SK-N-SH treated with all-trans-retinoic acid at 6 μM for 48 hours (cell line): Measurements from ENCODE around the gene MTMR6.

Experiments
- ATAC-seq: fragments of 200-7000 bp; cut with Tn5 transposase; 3 replicates; pipeline ENCODE4 v1.9.1; 2020; ENCODE audit warnings: mild to moderate bottlenecking, moderate library complexity
- ARNTL ChIP-seq: fragments of 450-650 bp; formaldehyde crosslinking; IDR thresholded peaks from 2 replicates; pipeline ENCODE4 v1.5.0; 2020; ENCODE audit warnings: low read depth, mild to moderate bottlenecking, moderate library complexity, borderline replicate concordance
- BACH2 ChIP-seq: fragments of 250-450 bp; sonication (Bioruptor Pico); IDR thresholded peaks from 2 replicates; pipeline ENCODE4 v1.9.0; 2021; ENCODE audit warnings: mild to moderate bottlenecking, borderline replicate concordance
- CSDC2 ChIP-seq: fragments of 250-450 bp; sonication (Bioruptor Pico); IDR thresholded peaks from 2 replicates; pipeline ENCODE4 v1.5.0; 2020; ENCODE audit warnings: mild to moderate bottlenecking, moderate library complexity
- ESRRG ChIP-seq: fragments of 250-450 bp; sonication (Bioruptor Pico); IDR thresholded peaks from 2 replicates; pipeline ENCODE4 v1.6.1; 2021; ENCODE audit warnings: mild to moderate bottlenecking
- GLIS3 ChIP-seq: fragments of 250-450 bp; sonication (Bioruptor Pico); IDR thresholded peaks from 2 replicates; pipeline ENCODE4 v1.5.0; 2020; ENCODE audit warnings: mild to moderate bottlenecking, moderate library complexity
- ISL1 ChIP-seq: fragments of 250-450 bp; sonication (Bioruptor Pico); IDR thresholded peaks from 2 replicates; pipeline ENCODE4 v2.1.2; 2022; ENCODE audit warnings: mild to moderate bottlenecking, moderate library complexity
- OSR1 ChIP-seq: fragments of 250-450 bp; sonication (Bioruptor Pico); IDR thresholded peaks from 2 replicates; pipeline ENCODE4 v1.8.0; 2022; ENCODE audit warnings: moderate library complexity, mild to moderate bottlenecking, inconsistent platforms
- PPARA ChIP-seq: fragments of 250-450 bp; sonication (Bioruptor Pico); IDR thresholded peaks from 2 replicates; pipeline ENCODE4 v1.5.0; 2020; ENCODE audit warnings: mild to moderate bottlenecking, borderline replicate concordance
- RARB ChIP-seq: fragments of 250-450 bp; sonication (Bioruptor Pico); IDR thresholded peaks from 2 replicates; pipeline ENCODE4 v1.8.0; 2021; ENCODE audit warnings: mild to moderate bottlenecking, moderate library complexity
- SNAI2 ChIP-seq: fragments of 250-450 bp; sonication (Bioruptor Pico); IDR thresholded peaks from 2 replicates; pipeline ENCODE4 v1.5.0; 2020; ENCODE audit warnings: mild to moderate bottlenecking, moderate library complexity
- TCF4 ChIP-seq: fragments of 250-450 bp; sonication (Bioruptor Pico); IDR thresholded peaks from 2 replicates; pipeline ENCODE4 v1.8.0; 2021; ENCODE audit warnings: mild to moderate bottlenecking, moderate library complexity, borderline replicate concordance
- TOX ChIP-seq: fragments of 250-450 bp; sonication (Bioruptor Pico); IDR thresholded peaks from 2 replicates; pipeline ENCODE4 v1.8.0; 2021; ENCODE audit warnings: mild to moderate bottlenecking, moderate library complexity, borderline replicate concordance
- ZC3H10 ChIP-seq: fragments of 250-450 bp; sonication (Bioruptor Pico); IDR thresholded peaks from 2 replicates; pipeline ENCODE4 v1.5.1; 2021; ENCODE audit warnings: mild to moderate bottlenecking, moderate library complexity
- ZFP3 ChIP-seq: fragments of 250-450 bp; sonication (Bioruptor Pico); IDR thresholded peaks from 2 replicates; pipeline ENCODE4 v1.5.0; 2020; ENCODE audit warnings: mild to moderate bottlenecking, moderate library complexity
- ZFP30 ChIP-seq: fragments of 450-650 bp; formaldehyde crosslinking; IDR thresholded peaks from 2 replicates; pipeline ENCODE4 v1.5.0; 2022; ENCODE audit warnings: mild to moderate bottlenecking, moderate library complexity
- ZNF565 ChIP-seq: fragments of 450-650 bp; formaldehyde crosslinking; conservative IDR thresholded peaks from 2 replicates; pipeline ENCODE4 v1.5.0; 2020; ENCODE audit warnings: low read depth, mild to moderate bottlenecking, moderate library complexity
- ZNF70 ChIP-seq: fragments of 450-650 bp; formaldehyde crosslinking; IDR thresholded peaks from 2 replicates; pipeline ENCODE4 v1.5.0; 2020; ENCODE audit warnings: mild to moderate bottlenecking, moderate library complexity
- ZNF8 ChIP-seq: fragments of 450-650 bp; formaldehyde crosslinking; IDR thresholded peaks from 2 replicates; pipeline ENCODE4 v1.5.0; 2020; ENCODE audit warnings: mild to moderate bottlenecking, moderate library complexity
- TF ChIP-seq, protein P1 (sequence below): fragments of 250-450 bp; sonication (Bioruptor Pico); IDR thresholded peaks from 2 replicates; pipeline ENCODE4 v1.8.0; 2021; ENCODE audit warnings: low read depth, mild to moderate bottlenecking, moderate library complexity, borderline replicate concordance
- TF ChIP-seq, protein P2 (sequence below): fragments of 250-450 bp; sonication (Bioruptor Pico); IDR thresholded peaks from 2 replicates; pipeline ENCODE4 v1.5.1; 2021; ENCODE audit warnings: mild to moderate bottlenecking, moderate library complexity
- TF ChIP-seq, protein P3 (sequence below): fragments of 250-450 bp; sonication (Bioruptor Pico); IDR thresholded peaks from 2 replicates; pipeline ENCODE4 v1.5.1; 2020; ENCODE audit warnings: low read depth, mild to moderate bottlenecking, moderate library complexity
- TF ChIP-seq, protein P4 (sequence below): fragments of 250-450 bp; sonication (Bioruptor Pico); IDR thresholded peaks from 2 replicates; pipeline ENCODE4 v1.8.0; 2020; ENCODE audit warnings: mild to moderate bottlenecking, moderate library complexity, borderline replicate concordance
- TF ChIP-seq, protein P5 (sequence below): fragments of 250-450 bp; sonication (Bioruptor Pico); IDR thresholded peaks from 2 replicates; pipeline ENCODE4 v1.5.0; 2020; ENCODE audit warnings: mild to moderate bottlenecking, moderate library complexity

MTMR6 gene

DNA sequence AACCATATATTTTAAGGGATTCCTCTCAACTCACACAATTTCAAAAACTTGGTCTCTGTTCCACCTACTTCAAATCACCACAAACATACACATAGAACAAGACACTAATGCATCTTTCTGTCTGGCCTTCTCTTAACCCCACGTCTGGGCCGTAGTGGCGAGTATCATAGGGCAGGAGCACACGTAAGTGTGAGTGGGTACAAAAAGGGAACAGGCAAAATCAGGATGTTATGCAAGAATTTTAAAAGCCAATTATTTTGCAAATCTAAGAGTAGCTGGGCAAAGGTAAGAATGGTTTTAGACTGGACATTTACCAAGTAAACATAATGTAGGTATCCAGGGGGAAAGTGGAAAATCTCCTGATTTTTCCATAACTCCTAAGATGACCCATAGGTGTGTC is 35.1 kb downstream of the MTMR6 start:
- ATAC-seq: no peak
- no peak for TF ChIP-seq TCF4 (CRISPR knock-in tag)
- TF ChIP-seq, protein P1, sequence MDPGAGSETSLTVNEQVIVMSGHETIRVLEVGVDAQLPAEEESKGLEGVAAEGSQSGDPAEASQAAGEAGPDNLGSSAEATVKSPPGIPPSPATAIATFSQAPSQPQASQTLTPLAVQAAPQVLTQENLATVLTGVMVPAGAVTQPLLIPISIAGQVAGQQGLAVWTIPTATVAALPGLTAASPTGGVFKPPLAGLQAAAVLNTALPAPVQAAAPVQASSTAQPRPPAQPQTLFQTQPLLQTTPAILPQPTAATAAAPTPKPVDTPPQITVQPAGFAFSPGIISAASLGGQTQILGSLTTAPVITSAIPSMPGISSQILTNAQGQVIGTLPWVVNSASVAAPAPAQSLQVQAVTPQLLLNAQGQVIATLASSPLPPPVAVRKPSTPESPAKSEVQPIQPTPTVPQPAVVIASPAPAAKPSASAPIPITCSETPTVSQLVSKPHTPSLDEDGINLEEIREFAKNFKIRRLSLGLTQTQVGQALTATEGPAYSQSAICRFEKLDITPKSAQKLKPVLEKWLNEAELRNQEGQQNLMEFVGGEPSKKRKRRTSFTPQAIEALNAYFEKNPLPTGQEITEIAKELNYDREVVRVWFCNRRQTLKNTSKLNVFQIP (CRISPR knock-in tag): no peak
- TF ChIP-seq, protein P2, sequence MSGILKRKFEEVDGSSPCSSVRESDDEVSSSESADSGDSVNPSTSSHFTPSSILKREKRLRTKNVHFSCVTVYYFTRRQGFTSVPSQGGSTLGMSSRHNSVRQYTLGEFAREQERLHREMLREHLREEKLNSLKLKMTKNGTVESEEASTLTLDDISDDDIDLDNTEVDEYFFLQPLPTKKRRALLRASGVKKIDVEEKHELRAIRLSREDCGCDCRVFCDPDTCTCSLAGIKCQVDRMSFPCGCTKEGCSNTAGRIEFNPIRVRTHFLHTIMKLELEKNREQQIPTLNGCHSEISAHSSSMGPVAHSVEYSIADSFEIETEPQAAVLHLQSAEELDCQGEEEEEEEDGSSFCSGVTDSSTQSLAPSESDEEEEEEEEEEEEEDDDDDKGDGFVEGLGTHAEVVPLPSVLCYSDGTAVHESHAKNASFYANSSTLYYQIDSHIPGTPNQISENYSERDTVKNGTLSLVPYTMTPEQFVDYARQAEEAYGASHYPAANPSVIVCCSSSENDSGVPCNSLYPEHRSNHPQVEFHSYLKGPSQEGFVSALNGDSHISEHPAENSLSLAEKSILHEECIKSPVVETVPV (CRISPR knock-in tag): no peak
- TF ChIP-seq ZFP3 (CRISPR knock-in tag): no peak
- TF ChIP-seq ZNF8: no peak
- TF ChIP-seq TOX (CRISPR knock-in tag): no peak
- TF ChIP-seq ZNF70 (CRISPR knock-in tag): no peak
- TF ChIP-seq ISL1: no peak
- no peak for TF ChIP-seq GLIS3 (CRISPR knock-in tag)
- no peak for TF ChIP-seq ESRRG (CRISPR knock-in tag)
- TF ChIP-seq ARNTL (CRISPR knock-in tag): no peak
- TF ChIP-seq, protein P3, sequence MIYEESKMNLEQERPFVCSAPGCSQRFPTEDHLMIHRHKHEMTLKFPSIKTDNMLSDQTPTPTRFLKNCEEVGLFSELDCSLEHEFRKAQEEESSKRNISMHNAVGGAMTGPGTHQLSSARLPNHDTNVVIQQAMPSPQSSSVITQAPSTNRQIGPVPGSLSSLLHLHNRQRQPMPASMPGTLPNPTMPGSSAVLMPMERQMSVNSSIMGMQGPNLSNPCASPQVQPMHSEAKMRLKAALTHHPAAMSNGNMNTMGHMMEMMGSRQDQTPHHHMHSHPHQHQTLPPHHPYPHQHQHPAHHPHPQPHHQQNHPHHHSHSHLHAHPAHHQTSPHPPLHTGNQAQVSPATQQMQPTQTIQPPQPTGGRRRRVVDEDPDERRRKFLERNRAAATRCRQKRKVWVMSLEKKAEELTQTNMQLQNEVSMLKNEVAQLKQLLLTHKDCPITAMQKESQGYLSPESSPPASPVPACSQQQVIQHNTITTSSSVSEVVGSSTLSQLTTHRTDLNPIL: no peak
- TF ChIP-seq, protein P4, sequence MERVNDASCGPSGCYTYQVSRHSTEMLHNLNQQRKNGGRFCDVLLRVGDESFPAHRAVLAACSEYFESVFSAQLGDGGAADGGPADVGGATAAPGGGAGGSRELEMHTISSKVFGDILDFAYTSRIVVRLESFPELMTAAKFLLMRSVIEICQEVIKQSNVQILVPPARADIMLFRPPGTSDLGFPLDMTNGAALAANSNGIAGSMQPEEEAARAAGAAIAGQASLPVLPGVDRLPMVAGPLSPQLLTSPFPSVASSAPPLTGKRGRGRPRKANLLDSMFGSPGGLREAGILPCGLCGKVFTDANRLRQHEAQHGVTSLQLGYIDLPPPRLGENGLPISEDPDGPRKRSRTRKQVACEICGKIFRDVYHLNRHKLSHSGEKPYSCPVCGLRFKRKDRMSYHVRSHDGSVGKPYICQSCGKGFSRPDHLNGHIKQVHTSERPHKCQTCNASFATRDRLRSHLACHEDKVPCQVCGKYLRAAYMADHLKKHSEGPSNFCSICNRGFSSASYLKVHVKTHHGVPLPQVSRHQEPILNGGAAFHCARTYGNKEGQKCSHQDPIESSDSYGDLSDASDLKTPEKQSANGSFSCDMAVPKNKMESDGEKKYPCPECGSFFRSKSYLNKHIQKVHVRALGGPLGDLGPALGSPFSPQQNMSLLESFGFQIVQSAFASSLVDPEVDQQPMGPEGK (CRISPR knock-in tag): no peak
- TF ChIP-seq, protein P5, sequence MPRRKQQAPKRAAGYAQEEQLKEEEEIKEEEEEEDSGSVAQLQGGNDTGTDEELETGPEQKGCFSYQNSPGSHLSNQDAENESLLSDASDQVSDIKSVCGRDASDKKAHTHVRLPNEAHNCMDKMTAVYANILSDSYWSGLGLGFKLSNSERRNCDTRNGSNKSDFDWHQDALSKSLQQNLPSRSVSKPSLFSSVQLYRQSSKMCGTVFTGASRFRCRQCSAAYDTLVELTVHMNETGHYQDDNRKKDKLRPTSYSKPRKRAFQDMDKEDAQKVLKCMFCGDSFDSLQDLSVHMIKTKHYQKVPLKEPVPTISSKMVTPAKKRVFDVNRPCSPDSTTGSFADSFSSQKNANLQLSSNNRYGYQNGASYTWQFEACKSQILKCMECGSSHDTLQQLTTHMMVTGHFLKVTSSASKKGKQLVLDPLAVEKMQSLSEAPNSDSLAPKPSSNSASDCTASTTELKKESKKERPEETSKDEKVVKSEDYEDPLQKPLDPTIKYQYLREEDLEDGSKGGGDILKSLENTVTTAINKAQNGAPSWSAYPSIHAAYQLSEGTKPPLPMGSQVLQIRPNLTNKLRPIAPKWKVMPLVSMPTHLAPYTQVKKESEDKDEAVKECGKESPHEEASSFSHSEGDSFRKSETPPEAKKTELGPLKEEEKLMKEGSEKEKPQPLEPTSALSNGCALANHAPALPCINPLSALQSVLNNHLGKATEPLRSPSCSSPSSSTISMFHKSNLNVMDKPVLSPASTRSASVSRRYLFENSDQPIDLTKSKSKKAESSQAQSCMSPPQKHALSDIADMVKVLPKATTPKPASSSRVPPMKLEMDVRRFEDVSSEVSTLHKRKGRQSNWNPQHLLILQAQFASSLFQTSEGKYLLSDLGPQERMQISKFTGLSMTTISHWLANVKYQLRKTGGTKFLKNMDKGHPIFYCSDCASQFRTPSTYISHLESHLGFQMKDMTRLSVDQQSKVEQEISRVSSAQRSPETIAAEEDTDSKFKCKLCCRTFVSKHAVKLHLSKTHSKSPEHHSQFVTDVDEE (CRISPR knock-in tag): no peak
- TF ChIP-seq RARB: no peak
- TF ChIP-seq BACH2: no peak
- no peak for TF ChIP-seq ZC3H10 (CRISPR knock-in tag)

DNA sequence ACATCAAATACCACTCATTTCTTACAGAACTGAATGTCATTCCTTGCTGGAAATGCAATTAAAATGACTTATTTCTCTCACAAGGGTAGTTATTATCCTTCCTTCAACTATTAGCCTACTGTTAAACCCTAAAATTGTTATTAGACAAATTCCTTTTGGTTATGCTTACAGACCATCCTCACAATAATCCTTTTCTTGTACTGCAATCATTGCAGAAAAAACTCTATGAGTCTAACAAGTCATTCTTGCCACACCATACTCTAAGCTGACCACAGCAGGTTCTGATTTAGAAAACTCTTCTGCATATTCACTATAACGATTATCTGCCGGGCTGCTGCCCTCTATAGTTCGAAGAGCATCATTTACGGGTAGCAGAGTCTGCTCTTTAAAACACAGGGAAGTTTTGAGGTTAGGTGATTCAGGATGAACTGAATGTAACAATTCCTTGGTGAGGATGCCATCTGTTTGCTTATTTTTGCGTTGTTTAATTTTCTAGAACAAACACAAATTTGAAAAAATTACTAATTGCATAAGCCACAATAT is 38.2 kb downstream of the MTMR6 start:
- peak; percentile 77 for ATAC-seq
- TF ChIP-seq CSDC2 (CRISPR knock-in tag) (no peak), RARB (no peak), PPARA (CRISPR knock-in tag) (no peak), GLIS3 (CRISPR knock-in tag) (no peak), ZFP30 (no peak), ISL1 (no peak), ZNF565 (CRISPR knock-in tag) (no peak), TOX (CRISPR knock-in tag) (no peak), BACH2 (no peak), ZC3H10 (CRISPR knock-in tag) (no peak), OSR1 (CRISPR knock-in tag) (no peak), ZNF70 (CRISPR knock-in tag) (no peak), SNAI2 (CRISPR knock-in tag) (no peak), ARNTL (CRISPR knock-in tag) (no peak), ESRRG (CRISPR knock-in tag) (no peak)
- TF ChIP-seq, protein P3: no peak
- TF ChIP-seq, protein P5 (CRISPR knock-in tag): no peak
- TF ChIP-seq, protein P1 (CRISPR knock-in tag): no peak
